Stomach (tissue), 4 donors: ENCODE data around the gene MANEAL.

ENCODE experiments used
- POLR2A ChIP-seq, 4 donors: fragments of 450-650 bp; IDR thresholded peaks; one replicate each; pipeline ENCODE4 v1.6.1; 2016; ENCODE audit warnings: antibody characterized with exemption in 4 of 4, control low read depth in 2 of 4, mild to moderate bottlenecking in 1 of 4, moderate library complexity in 1 of 4
- TF ChIP-seq, protein P1 (sequence below), 7 experiments: fragments of 450-650 bp in 4 of 7; fragments of 200-600 bp in 3 of 7; sonication (generic) in 3 of 7; IDR thresholded peaks; one replicate each; pipeline ENCODE4 v1.5.1; 2016 to 2019; ENCODE audit warnings: antibody characterized with exemption in 7 of 7, control low read depth in 2 of 7, mild to moderate bottlenecking in 1 of 7

DNA sequence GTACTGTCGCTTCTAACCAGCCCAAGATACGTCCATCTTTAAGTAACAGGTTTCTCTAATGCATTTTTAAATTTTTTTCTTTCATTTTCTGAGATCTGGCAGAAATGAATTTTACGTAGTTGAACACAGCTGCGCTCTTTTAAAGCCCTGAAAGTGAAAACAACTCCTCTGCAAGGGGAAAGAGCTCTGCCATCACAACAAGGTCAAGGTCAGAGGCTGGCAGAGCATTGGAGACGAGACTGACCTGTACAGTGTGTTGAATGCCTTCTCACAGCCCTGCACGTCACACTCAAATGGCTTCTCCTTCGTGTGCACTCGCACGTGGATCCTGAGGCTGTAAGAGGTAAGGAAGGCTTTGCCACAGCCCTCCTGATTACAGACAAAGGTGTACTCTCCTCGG is 46.0 kb downstream of the MANEAL start:
- TF ChIP-seq, protein P1, sequence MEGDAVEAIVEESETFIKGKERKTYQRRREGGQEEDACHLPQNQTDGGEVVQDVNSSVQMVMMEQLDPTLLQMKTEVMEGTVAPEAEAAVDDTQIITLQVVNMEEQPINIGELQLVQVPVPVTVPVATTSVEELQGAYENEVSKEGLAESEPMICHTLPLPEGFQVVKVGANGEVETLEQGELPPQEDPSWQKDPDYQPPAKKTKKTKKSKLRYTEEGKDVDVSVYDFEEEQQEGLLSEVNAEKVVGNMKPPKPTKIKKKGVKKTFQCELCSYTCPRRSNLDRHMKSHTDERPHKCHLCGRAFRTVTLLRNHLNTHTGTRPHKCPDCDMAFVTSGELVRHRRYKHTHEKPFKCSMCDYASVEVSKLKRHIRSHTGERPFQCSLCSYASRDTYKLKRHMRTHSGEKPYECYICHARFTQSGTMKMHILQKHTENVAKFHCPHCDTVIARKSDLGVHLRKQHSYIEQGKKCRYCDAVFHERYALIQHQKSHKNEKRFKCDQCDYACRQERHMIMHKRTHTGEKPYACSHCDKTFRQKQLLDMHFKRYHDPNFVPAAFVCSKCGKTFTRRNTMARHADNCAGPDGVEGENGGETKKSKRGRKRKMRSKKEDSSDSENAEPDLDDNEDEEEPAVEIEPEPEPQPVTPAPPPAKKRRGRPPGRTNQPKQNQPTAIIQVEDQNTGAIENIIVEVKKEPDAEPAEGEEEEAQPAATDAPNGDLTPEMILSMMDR (IDR thresholded peaks at IDR 0.05), result no peak
- no peak for TF ChIP-seq POLR2A (IDR thresholded peaks at IDR 0.05)
